ENCODE measurements around the gene SCUBE3. TPM values are rescaled to one million over a fixed set of nuclear protein-coding genes. Genes with fewer than 3 reads are reported as not detected.

The SCUBE3 gene
- total RNA-seq, 1 donor from 2014 or later = 0.49 TPM

GRCh38 chr6:35275744-35276260 is 62.0 kb downstream of the SCUBE3 start:
- Histone ChIP-seq H3K27me3 (no peaks in the 10 kb centered on the region), H3K4me3 (no peak overlapping the region), H3K9me3 (no peaks in the 10 kb centered on the region), H3K36me3 (no peaks in the 10 kb centered on the region), H3K4me1 (peaks cover 8% of the 10 kb centered on the region), H3K27ac (no peak overlapping the region)
- TF ChIP-seq POLR2A (IDR thresholded peaks at IDR 0.05) = no peak
- TF ChIP-seq, protein P1, sequence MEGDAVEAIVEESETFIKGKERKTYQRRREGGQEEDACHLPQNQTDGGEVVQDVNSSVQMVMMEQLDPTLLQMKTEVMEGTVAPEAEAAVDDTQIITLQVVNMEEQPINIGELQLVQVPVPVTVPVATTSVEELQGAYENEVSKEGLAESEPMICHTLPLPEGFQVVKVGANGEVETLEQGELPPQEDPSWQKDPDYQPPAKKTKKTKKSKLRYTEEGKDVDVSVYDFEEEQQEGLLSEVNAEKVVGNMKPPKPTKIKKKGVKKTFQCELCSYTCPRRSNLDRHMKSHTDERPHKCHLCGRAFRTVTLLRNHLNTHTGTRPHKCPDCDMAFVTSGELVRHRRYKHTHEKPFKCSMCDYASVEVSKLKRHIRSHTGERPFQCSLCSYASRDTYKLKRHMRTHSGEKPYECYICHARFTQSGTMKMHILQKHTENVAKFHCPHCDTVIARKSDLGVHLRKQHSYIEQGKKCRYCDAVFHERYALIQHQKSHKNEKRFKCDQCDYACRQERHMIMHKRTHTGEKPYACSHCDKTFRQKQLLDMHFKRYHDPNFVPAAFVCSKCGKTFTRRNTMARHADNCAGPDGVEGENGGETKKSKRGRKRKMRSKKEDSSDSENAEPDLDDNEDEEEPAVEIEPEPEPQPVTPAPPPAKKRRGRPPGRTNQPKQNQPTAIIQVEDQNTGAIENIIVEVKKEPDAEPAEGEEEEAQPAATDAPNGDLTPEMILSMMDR (IDR thresholded peaks at IDR 0.05) = no peak
- TF ChIP-seq POLR2AphosphoS5 (IDR thresholded peaks at IDR 0.05; ENCODE audit: insufficient read depth in 1 of 2, low read depth in 1 of 2) = no peak
- intact Hi-C loops (cut with DNase I) = no loop called here
- no peak for DNase-seq (ENCODE audit: extremely low spot score in 2 of 2)

DNA sequence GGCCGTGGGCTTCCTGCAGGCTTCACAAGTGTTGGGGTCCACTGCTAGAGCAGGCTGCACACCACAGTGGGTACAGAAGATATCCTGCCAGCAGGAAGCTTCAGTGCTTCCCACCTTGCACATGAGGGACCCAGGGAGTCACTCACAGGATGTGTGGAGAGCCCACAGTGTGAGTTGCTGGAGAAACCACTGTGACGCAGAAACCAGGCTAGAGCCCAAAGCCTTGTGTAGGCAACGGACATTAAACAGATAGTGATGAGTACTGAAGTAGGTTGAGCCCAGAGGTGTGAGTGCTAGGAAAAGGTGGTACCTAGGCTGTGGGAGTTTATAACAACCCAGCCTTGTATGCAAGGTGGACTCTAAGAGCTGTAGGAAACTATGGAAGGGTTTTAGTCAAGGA is 65.0 kb downstream of the SCUBE3 start:
- no peak for DNase-seq (ENCODE audit: extremely low spot score in 2 of 2)
- Histone ChIP-seq H3K36me3 (peaks cover 0 to 28% of the 10 kb centered on the region in 2 donors), H3K27me3 (no peaks in the 10 kb centered on the region), H3K4me3 (no peak overlapping the region), H3K9me3 (no peaks in the 10 kb centered on the region), H3K4me1 (peaks cover 8% of the 10 kb centered on the region), H3K27ac (no peak overlapping the region)
- intact Hi-C loops (cut with DNase I) = no loop called here
- TF ChIP-seq POLR2AphosphoS5 (IDR thresholded peaks at IDR 0.05; ENCODE audit: insufficient read depth in 1 of 2, low read depth in 1 of 2) (no peak), POLR2A (IDR thresholded peaks at IDR 0.05) (no peak)
- TF ChIP-seq, protein P1 (IDR thresholded peaks at IDR 0.05) = no peak

DNA sequence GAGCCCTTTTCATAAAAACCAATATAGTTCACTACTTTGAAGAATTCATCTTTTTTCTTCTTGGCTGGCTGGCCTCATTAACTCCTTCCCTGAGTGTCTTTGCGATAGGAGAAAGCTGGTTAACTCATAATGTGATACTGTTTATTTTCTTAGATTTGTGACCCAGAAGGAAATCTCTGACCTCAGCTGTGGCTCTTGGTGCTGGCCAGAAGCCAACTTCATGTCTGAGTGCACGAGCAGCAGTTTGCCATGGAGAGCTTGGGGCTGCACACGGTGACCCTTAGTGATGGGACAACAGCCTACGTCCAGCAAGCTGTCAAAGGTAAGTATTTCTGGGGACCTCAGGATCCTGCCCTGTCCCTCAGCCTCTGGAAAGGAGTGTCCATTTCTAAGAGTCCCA is 67.1 kb downstream of the SCUBE3 start:
- Histone ChIP-seq H3K9me3 (no peaks in the 10 kb centered on the region), H3K4me3 (no peak overlapping the region), H3K36me3 (peaks cover 0 to 43% of the 10 kb centered on the region in 2 donors), H3K27me3 (no peaks in the 10 kb centered on the region), H3K27ac (no peak overlapping the region), H3K4me1 (no peaks in the 10 kb centered on the region)
- no peak for DNase-seq (ENCODE audit: extremely low spot score in 2 of 2)
- TF ChIP-seq, protein P1 (IDR thresholded peaks at IDR 0.05) = no peak
- TF ChIP-seq POLR2AphosphoS5 (IDR thresholded peaks at IDR 0.05; ENCODE audit: insufficient read depth in 1 of 2, low read depth in 1 of 2) = no peak
- no peak for TF ChIP-seq POLR2A (IDR thresholded peaks at IDR 0.05)
- intact Hi-C loops (cut with DNase I) = no loop called here

DNA sequence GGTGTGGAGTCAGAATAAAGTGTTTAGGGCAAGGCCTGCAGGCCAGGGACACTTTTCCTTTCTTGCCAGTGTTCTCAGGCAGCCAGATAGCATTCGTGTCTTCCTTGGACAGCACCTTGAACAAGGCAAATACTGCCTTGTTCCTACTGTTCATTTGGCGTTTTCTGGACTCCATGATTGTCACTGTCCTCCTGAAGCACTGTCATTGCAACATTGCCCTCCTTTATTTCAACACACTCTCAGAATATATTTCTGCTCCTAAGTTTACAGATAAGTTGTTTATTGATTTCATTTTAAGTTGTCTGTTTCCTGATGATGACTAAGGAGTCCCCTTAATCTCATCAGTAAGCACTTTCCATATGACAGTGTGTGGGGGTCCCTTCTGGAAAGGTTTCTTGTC is 68.7 kb downstream of the SCUBE3 start:
- intact Hi-C loops (cut with DNase I) = no loop called here
- Histone ChIP-seq H3K9me3 (no peaks in the 10 kb centered on the region), H3K4me1 (no peaks in the 10 kb centered on the region), H3K27me3 (no peaks in the 10 kb centered on the region), H3K4me3 (no peak overlapping the region), H3K27ac (no peak overlapping the region), H3K36me3 (peaks cover 0 to 57% of the 10 kb centered on the region in 2 donors)
- no peak for DNase-seq (ENCODE audit: extremely low spot score in 2 of 2)
- TF ChIP-seq POLR2A (IDR thresholded peaks at IDR 0.05) = no peak
- TF ChIP-seq, protein P1 (IDR thresholded peaks at IDR 0.05) = no peak

- Histone ChIP-seq H3K9me3 (no peaks in the 10 kb centered on the region), H3K4me3 (no peak overlapping the region), H3K27me3 (no peaks in the 10 kb centered on the region), H3K27ac (no peak overlapping the region), H3K36me3 (peaks cover 0 to 65% of the 10 kb centered on the region in 2 donors), H3K4me1 (no peaks in the 10 kb centered on the region)
- TF ChIP-seq, protein P1 (IDR thresholded peaks at IDR 0.05) = no peak
- TF ChIP-seq POLR2A (IDR thresholded peaks at IDR 0.05) = no peak
- no peak for TF ChIP-seq POLR2AphosphoS5 (IDR thresholded peaks at IDR 0.05; ENCODE audit: insufficient read depth in 1 of 2, low read depth in 1 of 2)
- intact Hi-C loops (cut with DNase I) = no loop called here
- DNase-seq (ENCODE audit: extremely low spot score in 2 of 2) = no peak
Measured at GRCh38 chr6:35283361-35283760, 69.6 kb downstream of the SCUBE3 start.
